Gastrocnemius medialis (tissue), 4 donors: ENCODE data around the gene PRKAG1.

Experiments used
- POLR2A ChIP-seq, 2 donors: fragments of 450-650 bp; IDR thresholded peaks; one replicate each; pipeline ENCODE4 v1.6.1; 2017; ENCODE audit warnings: antibody characterized with exemption in 2 of 2, mild to moderate bottlenecking in 2 of 2, moderate library complexity in 2 of 2
- TF ChIP-seq, protein P1 (sequence below), 5 experiments: fragments of 450-650 bp in 3 of 5; fragments of 200-600 bp in 2 of 5; sonication (generic) in 2 of 5; IDR thresholded peaks in 4 of 5; conservative IDR thresholded peaks in 1 of 5; 1 replicate in 4 of 5; 2 replicates in 1 of 5; pipeline ENCODE4 v1.5.1; 2016 to 2019; ENCODE audit warnings: antibody characterized with exemption in 5 of 5, mild to moderate bottlenecking in 3 of 5, moderate library complexity in 3 of 5

DNA sequence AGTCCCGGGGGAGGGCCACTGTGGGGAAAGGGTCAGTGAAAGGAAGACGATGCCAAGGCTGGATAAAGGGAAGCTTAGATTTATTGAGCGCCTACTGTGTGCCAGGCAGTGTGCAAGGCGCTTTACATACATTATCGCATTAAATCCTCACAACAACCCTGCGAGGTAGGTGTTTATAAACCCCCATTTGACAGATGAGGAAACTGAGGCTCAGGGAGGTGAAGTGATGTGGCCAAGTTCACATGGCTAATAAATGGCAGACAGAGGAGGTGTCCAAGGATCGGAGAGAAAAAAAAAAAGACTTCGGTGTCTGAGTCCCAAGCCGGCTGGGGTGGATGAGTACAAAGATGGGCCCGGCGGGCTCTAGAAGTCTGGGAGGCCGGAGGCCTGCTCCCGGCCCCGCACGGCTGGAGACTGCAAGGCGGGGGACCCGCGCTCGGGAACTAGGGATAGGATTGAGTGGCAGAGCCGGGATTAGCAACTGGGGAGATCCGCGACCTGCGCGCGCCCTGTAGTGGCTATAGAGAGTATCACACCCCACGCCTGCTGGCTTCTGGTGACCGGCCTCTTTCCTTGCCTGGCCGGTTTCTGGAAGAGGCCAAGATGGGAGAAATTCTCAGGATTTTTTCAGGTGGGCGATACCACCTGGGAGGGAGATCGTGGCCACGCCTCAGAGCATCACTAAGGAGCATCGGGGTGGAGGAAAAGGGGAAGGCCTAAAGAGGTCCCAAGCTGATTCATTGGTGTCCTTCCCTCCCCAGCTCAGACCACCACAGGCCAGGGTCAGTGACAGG is 23.3 kb downstream of the PRKAG1 start:
- no peak for TF ChIP-seq POLR2A (IDR thresholded peaks at IDR 0.05)
- TF ChIP-seq, protein P1, sequence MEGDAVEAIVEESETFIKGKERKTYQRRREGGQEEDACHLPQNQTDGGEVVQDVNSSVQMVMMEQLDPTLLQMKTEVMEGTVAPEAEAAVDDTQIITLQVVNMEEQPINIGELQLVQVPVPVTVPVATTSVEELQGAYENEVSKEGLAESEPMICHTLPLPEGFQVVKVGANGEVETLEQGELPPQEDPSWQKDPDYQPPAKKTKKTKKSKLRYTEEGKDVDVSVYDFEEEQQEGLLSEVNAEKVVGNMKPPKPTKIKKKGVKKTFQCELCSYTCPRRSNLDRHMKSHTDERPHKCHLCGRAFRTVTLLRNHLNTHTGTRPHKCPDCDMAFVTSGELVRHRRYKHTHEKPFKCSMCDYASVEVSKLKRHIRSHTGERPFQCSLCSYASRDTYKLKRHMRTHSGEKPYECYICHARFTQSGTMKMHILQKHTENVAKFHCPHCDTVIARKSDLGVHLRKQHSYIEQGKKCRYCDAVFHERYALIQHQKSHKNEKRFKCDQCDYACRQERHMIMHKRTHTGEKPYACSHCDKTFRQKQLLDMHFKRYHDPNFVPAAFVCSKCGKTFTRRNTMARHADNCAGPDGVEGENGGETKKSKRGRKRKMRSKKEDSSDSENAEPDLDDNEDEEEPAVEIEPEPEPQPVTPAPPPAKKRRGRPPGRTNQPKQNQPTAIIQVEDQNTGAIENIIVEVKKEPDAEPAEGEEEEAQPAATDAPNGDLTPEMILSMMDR (IDR thresholded peaks at IDR 0.05 in 4 of 5, conservative IDR thresholded peaks at IDR 0.05 in 1 of 5): peak; percentile 76 to 92 (median 85)
